K562 (cell line): ENCODE measurements around the gene PMIS2. TPM values are rescaled to one million over a fixed set of nuclear protein-coding genes. Genes with fewer than 3 reads are reported as not detected.

ENCODE experiments used
- ATF1 ChIP-seq, 2 experiments: fragments of 450-650 bp in 1 of 2; IDR thresholded peaks; 2 replicates each; pipeline ENCODE4 v1.6.1; 2016; ENCODE audit warnings: missing compliant biosample characterization in 1 of 2, missing genetic modification characterization in 1 of 2
- CBX5 ChIP-seq: IDR thresholded peaks from 2 replicates; pipeline ENCODE4 v1.6.1; 2014; ENCODE audit warnings: low read depth, borderline replicate concordance
- CEBPZ ChIP-seq: fragments of 150-350 bp; IDR thresholded peaks from 2 replicates; pipeline ENCODE4 v1.6.1; 2014; ENCODE audit warnings: low read depth, mild to moderate bottlenecking, low read length, borderline replicate concordance
- KAT2B ChIP-seq: IDR thresholded peaks from one replicate; pipeline ENCODE4 v1.6.1; 2012; ENCODE audit warnings: low read depth, mild to moderate bottlenecking, control low read depth, inconsistent platforms, low read length, moderate library complexity
- NFYB ChIP-seq: IDR thresholded peaks from 2 replicates; pipeline ENCODE4 v1.6.1; 2011; ENCODE audit warnings: mild to moderate bottlenecking, moderate library complexity; ENCODE audit not compliant: insufficient read length; ENCODE audit errors: extremely low read depth
- PATZ1 ChIP-seq: fragments of 250-450 bp; sonication (Bioruptor Pico); IDR thresholded peaks from 2 replicates; pipeline ENCODE4 v1.5.0; 2020; ENCODE audit warnings: mild to moderate bottlenecking, borderline replicate concordance
- POLR2AphosphoS5 ChIP-seq: IDR thresholded peaks from 2 replicates; pipeline ENCODE4 v1.6.1; 2011; ENCODE audit warnings: mild to moderate bottlenecking, low read depth, low read length, moderate library complexity; ENCODE audit not compliant: control insufficient read depth, insufficient read depth
- SIX5 ChIP-seq, 2 experiments: IDR thresholded peaks; 2 replicates each; pipeline ENCODE4 v1.6.1; 2011; ENCODE audit warnings: low read length in 2 of 2, borderline replicate concordance in 1 of 2, low read depth in 1 of 2, mild to moderate bottlenecking in 1 of 2, moderate library complexity in 1 of 2; ENCODE audit not compliant: insufficient read depth in 1 of 2
- SRF ChIP-seq, 2 experiments: fragments of 250-450, 450-650 bp in 1 of 2; sonication (Bioruptor Pico) in 1 of 2; sonication (generic) in 1 of 2; formaldehyde crosslinking; IDR thresholded peaks; 2 replicates each; pipeline versions ENCODE4 v1.5.0 to v1.5.1; 2020 to 2022; ENCODE audit warnings: mild to moderate bottlenecking in 1 of 2, missing genetic modification reagents in 1 of 2
- SRSF7 ChIP-seq: fragments of 200-400 bp; formaldehyde crosslinking; optimal IDR thresholded peaks from 2 replicates; pipeline ENCODE3; 2017; ENCODE audit warnings: mild to moderate bottlenecking, low read depth, low read length
- U2AF1 ChIP-seq: fragments of 200-400 bp; formaldehyde crosslinking; optimal IDR thresholded peaks from 2 replicates; pipeline ENCODE3; 2017; ENCODE audit warnings: mild to moderate bottlenecking, low read depth, low read length, moderate library complexity
- YBX1 ChIP-seq: fragments of 450-650 bp; IDR thresholded peaks from 2 replicates; pipeline ENCODE4 v1.7.1; 2016; ENCODE audit warnings: mild to moderate bottlenecking
- ZNF280B ChIP-seq: fragments of 250-450 bp; sonication (Bioruptor Pico); IDR thresholded peaks from 2 replicates; pipeline ENCODE4 v1.5.1; 2021; ENCODE audit warnings: mild to moderate bottlenecking
- ZNF316 ChIP-seq: fragments of 450-650 bp; IDR thresholded peaks from 2 replicates; pipeline ENCODE4 v1.6.1; 2016
- ZNF696 ChIP-seq: fragments of 250-450 bp; sonication (Bioruptor Pico); conservative IDR thresholded peaks from 2 replicates; pipeline ENCODE4 v1.4.0; 2020; ENCODE audit warnings: mild to moderate bottlenecking, moderate library complexity
- ZNF717 ChIP-seq: fragments of 250-450 bp; sonication (Bioruptor Pico); IDR thresholded peaks from 2 replicates; pipeline ENCODE4 v1.5.0; 2021
- polyA plus RNA-seq, 8 experiments: library from polyadenylated mRNA; depleted of rRNA in 4 of 8; stranded (reverse) in 5 of 8; unstranded in 3 of 8; fragments of >200 nt; fragmentation: Nextera tagmentation in 2 of 8; fragmentation: Illumina TruSeq in 1 of 8; extraction: Ambion mirVana in 2 of 8; extraction: Trizol in 1 of 8; gene quantifications; 2 replicates each; pipeline versions ENCODE4 v1.2.1 to v1.2.3, GENCODE V29; 2011 to 2014; ENCODE audit warnings: inconsistent platforms in 1 of 8, missing spikeins in 1 of 8
- total RNA-seq, 7 experiments: library from RNA; depleted of rRNA in 6 of 7; stranded (reverse); fragments of >200 nt in 6 of 7; fragmentation: Illumina TruSeq in 2 of 7; extraction: Trizol in 2 of 7; gene quantifications; 2 replicates each; pipeline versions ENCODE4 v1.2.1 to v1.2.3, GENCODE V29; 2011 to 2021; ENCODE audit warnings: low replicate concordance in 1 of 7

PMIS2 gene
- total and polyA plus RNA-seq, 9 of the 15 experiments (the other 6 are each of a cell fraction or from before 2014, with no cell fraction given), result not detected

GRCh38 chr19:35545001-35545854, 40.7 kb upstream of the PMIS2 start, which contains the start of gene TMEM147 (continued):
- TF ChIP-seq ZNF316, result no peak
- TF ChIP-seq ZNF280B (CRISPR knock-in tag), result no peak
- TF ChIP-seq KAT2B, result no peak
- no peak for TF ChIP-seq PATZ1
- peak; percentile 85 for TF ChIP-seq ATF1 (CRISPR knock-in tag; IDR thresholded peaks at IDR 0.05)
- peak; percentile 99 for TF ChIP-seq ATF1 (tag; IDR thresholded peaks at IDR 0.05)
- TF ChIP-seq SRSF7, result no peak
- TF ChIP-seq CBX5, result no peak
- TF ChIP-seq YBX1, result no peak
- TF ChIP-seq POLR2AphosphoS5, result peak; percentile 74
- peak; percentile 63 to 76; a peak in 3 of 4 replicates for TF ChIP-seq SIX5 (IDR thresholded peaks at IDR 0.05; ENCODE audit: borderline replicate concordance in 1 of 2, insufficient read depth in 1 of 2, low read depth in 1 of 2, low read length in 2 of 2)
- TF ChIP-seq SRF (CRISPR knock-in tag; IDR thresholded peaks at IDR 0.05), result no peak; a peak in 1 of 4 replicates
- TF ChIP-seq NFYB, result no peak
- no peak for TF ChIP-seq U2AF1
- TF ChIP-seq ZNF717 (CRISPR knock-in tag), result no peak
- no peak for TF ChIP-seq CEBPZ
- TF ChIP-seq ZNF696 (CRISPR knock-in tag), result no peak
